Cerebellar cortex (tissue), 1 donor: ENCODE measurements around the gene CAMSAP2.

Experiments
- DNase-seq: peaks from one replicate; pipeline ENCODE4 v3.0.0-alpha.2; 2015; ENCODE audit warnings: low spot score

CAMSAP2 gene, protein sequence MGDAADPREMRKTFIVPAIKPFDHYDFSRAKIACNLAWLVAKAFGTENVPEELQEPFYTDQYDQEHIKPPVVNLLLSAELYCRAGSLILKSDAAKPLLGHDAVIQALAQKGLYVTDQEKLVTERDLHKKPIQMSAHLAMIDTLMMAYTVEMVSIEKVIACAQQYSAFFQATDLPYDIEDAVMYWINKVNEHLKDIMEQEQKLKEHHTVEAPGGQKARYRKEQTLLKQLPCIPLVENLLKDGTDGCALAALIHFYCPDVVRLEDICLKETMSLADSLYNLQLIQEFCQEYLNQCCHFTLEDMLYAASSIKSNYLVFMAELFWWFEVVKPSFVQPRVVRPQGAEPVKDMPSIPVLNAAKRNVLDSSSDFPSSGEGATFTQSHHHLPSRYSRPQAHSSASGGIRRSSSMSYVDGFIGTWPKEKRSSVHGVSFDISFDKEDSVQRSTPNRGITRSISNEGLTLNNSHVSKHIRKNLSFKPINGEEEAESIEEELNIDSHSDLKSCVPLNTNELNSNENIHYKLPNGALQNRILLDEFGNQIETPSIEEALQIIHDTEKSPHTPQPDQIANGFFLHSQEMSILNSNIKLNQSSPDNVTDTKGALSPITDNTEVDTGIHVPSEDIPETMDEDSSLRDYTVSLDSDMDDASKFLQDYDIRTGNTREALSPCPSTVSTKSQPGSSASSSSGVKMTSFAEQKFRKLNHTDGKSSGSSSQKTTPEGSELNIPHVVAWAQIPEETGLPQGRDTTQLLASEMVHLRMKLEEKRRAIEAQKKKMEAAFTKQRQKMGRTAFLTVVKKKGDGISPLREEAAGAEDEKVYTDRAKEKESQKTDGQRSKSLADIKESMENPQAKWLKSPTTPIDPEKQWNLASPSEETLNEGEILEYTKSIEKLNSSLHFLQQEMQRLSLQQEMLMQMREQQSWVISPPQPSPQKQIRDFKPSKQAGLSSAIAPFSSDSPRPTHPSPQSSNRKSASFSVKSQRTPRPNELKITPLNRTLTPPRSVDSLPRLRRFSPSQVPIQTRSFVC (N-terminal part only)

DNA sequence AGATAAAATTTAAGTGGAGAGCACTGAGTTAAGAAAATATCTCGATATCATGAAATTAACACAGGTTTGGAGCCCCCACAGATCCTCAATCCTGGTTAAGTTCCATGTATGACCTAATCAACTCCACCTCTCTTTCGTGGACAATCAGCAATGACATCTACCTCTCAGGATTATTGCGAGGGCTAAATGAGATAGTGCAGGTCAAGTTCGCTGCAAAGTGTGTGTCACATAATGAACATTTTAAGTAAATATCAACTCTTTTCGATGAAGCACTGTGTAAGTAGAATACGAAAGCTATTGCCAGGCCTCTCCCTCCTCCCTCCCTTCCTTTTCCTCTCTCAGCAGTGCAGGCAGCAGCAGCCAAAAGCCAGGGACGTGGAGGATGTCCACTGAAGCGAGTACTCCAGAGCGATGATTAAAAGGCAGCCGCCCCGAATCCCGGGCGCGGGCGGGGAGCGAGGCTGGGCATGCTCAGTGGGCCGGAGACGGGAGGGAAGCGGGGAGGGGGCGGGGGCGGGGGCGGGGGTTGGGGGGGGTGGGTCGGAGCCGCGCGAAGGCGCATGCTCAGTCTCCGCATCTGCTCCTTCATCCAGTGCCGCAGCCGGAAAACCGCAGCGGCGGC, at the start of gene CAMSAP2:
Gene CAMSAP2, plus strand, starts transcription at position 567 of the 622 bp plus-strand sequence. CDS start 935 bp downstream, outside the sequence.
- DNase-seq = peak; percentile 94

DNA sequence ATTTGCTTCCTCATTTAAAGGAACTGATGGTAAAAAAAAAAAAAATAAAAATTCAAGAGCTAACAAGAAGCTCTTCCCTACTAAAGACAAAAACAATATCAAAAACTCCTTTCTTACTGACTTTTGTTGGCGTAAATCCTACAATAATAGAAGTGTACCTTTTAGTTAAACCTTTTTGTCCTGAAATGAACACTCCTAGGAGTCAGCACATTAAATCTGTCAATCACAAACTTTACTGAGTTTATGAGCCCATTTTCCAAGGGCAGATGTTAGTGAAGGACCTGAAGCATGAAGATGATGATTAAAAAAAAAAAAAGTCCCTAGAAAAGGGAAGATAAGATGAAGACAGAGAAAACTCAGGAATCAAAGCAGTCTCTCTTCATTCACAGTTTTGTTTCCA, 46.4 kb upstream of the CAMSAP2 start:
- DNase-seq = no peak

DNA sequence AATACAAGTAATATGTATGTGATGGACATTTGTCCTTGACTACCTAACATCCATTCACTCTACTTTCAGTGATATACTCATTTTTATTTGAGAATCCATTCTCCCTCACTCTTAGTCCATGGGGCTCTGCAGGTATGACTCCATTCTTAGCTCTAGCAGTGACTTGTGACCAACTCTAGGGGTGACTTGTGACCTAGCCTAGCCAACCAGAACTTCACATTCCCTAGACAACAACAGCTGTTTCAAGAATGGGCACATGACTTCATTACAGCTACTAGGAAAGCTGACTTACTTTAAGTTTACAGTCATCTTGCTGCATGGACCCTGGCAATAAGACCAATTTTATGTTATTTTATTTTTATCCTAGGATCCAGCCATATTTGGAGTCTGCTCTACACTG, 45.4 kb upstream of the CAMSAP2 start:
- DNase-seq = no peak

DNA sequence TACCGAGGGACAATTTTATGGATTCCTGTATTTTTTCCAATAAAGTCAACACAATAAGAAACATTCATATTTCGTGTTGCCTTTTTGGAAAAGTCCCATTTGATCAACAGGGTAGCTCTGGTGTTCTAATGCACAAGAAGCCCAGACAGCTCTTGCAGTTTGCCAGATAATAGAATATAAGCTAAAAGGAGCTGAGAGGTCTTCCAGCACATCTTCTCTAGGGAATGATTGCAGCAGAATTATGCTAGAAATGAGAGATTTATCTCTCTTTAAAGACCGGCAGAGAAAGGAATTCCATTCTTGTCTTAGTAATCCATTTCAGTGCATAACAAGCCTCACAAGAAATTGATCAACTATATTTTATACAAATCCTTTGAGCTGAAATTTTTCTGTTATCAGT, 44.0 kb upstream of the CAMSAP2 start:
- no peak for DNase-seq

DNA sequence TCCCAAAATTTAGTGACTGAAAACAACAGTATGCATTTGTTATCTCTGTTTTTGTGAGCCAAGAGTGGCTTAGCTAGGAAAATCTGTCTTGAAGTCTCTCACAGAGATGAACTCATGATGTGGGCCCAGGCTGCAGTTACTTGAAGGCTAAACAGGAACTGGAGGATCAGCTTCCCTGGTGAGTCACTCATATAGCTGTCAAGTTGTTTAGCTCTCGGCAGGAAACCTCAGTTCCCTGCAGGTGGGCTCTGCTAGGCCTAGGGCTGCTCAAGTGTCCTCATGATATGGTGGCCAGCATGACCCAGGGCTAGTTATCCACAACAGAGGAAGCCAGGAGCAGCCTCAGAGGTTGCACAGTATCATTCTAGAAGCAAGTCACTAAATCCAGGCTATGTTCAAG, 38.8 kb upstream of the CAMSAP2 start:
- no peak for DNase-seq

DNA sequence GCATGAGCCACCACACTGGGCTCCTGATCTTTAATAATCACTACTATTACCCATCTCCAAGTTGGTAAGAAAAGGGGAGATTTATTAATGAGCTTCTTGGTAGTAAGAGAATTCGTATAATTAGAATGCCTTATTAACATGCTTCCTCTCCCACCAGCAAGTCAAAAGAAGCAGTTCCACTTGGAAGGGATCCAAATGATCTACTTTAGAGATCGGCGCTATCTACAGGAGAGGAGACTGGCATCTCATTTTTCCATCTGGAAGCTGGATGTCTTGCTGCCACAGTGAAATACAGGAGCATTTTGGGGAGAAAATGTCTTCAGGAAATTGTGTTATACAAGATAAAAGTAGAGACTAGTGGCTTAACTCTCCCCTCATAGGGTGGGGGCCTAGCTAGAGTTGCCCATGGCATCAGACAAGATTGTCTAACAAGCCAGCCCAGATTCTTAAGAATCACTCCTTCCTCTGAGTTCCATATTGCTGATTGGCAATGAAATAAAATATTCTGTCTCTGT, 33.6 kb upstream of the CAMSAP2 start:
- peak; percentile 15 for DNase-seq

DNA sequence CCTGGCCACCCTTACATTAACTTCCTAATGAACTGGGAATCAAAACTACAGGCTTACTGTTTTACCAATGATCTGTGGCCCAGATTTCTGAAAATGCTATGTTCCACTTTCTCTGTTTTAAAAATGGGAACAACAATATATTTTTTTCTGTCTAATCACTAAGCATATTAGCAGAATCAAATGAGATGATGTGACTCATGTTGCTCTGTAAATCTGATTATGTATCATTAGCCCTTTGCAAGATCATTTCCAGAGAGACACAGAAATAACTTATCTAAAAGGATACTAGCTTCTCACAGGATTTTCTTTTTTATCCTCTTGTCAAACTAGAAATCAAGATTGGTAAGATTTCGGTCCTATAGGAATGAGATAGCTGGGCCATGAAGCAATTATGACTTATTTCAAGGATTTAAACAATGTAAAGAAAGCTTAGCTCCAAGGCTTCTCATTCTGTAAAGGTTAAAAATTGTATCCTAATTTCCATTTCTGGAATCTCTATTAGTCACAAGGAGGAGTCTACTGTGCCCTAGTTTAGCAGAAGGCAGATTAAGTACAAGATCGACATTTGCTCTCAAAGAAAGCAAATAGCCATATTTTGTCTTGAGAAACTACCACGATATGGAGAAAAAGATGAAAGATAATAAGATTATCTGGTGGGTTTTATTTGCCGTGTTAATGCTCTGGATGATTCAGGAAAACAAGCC, 32.4 kb upstream of the CAMSAP2 start:
- peak; percentile 28 for DNase-seq

DNA sequence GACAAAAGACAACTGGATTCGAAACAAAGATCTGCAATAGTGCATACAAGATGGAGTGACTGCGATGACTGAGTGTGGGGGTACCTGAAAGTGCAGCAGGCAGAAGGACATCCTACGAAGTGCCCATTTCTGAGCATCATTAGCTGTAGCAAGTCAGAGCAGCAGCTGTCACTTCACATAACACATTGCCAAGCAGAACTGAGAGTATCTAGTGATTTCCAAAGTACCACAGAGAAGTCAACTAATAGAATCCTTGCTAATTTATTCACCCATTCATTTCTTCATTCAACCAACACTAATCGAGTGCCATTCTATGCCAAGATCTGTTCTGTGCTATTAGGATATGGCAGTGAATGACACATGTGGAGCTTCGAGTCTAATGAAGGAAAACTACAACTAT, 31.6 kb upstream of the CAMSAP2 start:
- DNase-seq = peak; percentile 14

DNA sequence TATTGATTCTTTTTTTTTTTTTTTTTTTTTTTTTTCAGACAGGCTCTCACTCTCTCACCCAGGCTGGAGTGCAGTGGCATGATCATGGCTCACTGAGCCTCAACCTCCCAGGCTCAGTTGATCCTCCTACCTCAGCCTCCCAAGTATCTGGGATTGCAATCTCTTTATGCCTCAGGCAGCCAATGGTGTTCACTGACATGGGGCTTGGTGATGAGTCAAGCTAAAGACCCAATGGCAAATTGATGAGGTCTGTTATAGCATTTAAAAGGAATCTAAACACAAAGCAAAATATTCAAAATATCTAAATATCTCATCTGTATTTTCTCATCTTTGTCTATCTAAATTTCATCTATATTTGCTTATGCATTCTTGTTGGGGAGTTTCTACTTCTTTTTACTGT, 30.5 kb upstream of the CAMSAP2 start:
- DNase-seq = no peak

DNA sequence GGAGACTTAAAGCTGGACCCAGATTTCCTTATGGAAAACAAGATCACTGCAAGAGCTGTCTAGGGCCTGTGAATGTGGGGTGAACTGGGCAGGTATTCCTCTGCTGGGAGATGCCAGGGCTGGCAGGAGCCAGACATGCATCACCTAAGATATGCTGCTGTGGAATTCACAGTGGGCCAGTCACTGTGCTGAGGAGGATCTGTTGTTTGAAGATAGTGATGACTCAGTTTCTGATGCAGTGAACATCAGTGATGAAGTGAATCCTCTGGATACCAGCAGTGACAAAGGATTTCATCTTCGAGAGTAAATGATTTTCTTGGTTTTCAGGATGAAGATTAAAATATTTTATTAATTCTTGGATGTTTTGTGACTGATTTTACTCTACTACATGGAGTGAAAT, 29.9 kb upstream of the CAMSAP2 start:
- no peak for DNase-seq

DNA sequence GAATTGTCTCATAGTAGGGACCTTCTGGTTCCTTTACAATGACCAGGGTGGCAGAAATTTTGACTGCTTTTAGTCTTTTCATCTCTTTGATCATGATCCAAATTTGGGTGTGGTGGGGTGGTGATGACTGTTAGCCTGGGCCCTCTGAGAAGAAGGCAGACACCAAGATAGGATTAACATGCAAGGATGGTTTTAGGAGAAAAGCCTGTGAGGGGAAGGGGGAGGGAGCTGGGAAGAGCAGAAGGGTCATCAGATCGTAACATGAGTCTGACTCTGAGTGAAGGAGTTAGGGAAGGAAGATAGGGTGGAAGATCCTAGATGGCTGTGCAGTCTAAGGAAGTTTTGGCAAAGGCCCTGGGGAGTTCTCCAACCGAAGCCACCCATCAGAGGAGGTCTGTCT, 28.5 kb upstream of the CAMSAP2 start:
- DNase-seq = no peak

DNA sequence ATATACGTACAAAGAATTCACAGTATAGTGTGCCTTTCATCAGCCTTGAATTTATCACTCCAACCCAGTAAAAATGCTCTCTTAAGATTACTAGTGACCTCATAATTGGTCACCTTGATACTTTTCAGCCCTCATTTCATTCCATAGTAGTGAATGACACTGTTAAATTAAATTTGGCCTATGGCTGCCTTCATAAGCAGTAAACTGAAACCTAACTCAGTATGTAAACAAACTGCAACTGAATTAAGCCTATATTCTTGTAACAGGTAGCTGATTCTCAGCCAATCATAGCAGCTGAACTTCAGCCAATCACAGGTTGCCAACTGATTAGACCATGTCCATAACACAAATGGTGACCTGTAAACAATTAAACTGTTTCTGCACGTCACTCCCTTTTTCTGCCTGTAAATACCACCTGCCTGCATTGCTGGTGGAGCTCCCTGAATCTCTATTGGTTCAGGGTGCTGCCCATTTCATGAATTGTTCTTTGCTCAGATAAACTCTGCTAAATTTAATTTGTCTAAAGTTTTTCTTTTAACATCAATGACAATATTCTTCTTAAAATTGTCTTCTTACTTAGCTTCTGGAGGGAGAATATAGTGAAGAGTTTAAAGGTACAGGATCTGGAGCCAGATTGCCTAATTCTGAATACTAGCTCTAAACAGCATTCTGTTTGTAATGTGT, 24.0 kb upstream of the CAMSAP2 start:
- DNase-seq = no peak

DNA sequence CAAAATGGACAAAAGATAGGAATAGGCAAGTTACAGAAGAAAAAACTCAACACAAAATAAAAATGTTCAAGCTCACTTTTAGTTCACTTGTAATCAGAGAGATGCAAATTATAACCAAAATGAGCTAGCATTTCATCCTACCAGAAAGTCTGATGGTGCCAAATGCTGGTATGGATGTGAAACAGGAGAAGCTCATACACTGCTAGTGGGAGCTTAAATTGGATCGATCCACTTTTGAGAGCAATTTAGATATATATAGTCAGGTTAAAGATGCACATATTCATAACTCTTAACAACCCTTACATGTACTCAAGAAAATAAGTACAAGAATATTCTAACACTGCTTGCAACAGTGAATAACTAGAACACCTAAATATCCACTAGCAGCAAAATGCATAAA, 18.5 kb upstream of the CAMSAP2 start:
- no peak for DNase-seq

DNA sequence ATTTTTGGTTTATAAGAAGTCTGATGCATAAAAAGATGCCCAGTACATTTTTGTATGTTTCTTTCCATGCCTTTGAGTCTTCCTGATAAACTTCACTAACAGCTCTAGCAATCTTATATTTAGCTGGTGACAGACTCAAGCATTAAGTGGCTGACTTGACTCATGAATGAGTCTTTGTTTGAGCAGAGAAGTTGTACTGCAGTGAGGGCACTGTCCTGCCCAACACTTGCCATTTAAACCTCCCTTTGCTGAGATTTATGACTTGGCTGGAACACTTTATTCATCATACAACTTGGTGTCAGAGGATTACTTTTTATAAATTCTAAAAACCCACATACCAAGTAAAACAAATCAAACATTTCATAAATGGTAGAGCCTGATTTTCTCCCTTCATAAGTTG, 14.6 kb upstream of the CAMSAP2 start:
- no peak for DNase-seq

DNA sequence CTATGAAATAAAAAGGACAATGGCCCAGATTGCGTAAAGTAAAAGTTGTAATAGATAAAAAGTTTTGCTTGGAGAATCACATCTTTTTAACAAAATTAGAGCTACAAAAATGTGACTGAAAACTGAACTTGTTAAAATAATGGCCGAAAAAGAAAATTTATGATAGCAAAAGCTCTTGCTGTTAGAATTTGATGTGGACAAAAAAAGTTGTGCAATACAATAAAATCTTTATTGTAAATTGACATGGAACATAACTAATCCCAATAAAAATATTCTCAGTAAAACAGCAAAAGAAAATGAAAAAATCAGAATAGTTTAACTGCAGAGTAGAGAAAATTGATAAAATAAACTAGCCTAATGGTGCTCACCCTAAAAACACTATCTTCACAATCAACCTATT, 11.4 kb upstream of the CAMSAP2 start:
- DNase-seq = no peak

DNA sequence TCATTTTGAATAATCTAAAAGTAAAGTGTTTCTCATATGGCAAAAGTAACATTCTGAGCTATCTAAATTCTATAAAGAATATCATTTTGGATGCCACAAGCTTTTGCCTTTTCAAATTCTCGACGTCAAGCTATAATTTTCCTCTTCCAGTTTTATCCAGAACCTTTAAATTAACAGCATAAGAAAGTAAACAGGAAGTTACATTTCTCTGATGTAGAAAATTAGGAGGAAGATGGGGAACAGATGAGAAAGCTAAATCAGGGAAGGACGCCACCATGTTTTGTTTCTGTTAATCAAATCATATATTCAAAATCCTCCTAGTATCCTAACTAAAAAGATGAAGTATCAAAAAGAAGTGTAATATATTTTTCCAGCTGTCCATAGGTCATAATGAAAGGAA, 8.8 kb upstream of the CAMSAP2 start:
- DNase-seq = no peak

DNA sequence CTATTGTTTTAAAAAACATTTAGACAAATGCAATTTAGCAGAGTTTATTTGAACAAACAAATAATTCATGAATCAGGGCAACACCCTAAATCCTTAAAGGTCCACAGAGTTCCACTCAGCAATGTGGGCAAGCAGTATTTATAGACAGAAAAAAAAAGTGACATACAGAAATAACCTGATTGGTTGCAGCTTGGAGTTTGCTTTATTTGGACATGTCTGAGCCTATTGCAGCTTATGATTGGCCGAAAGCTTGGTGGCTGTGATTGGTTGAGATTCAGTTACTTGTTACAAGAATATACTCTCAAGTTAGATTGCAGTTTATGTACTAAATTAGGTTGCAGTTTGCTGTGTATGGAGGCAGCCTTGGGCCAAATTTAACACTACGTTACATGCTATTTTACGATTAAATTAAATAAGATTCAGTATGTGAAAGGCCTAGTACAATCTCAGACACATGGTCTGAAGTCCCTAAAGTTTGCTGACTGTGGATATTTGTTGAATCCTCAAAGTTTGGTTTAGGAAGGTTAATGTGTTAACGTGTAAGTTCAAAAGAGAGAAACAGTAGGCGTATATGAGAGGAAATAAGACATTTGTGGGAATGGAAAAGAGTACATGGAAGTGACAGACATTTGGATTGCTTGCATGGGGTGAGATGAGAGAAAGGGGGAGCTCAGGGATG, 6.9 kb upstream of the CAMSAP2 start:
- DNase-seq = no peak

DNA sequence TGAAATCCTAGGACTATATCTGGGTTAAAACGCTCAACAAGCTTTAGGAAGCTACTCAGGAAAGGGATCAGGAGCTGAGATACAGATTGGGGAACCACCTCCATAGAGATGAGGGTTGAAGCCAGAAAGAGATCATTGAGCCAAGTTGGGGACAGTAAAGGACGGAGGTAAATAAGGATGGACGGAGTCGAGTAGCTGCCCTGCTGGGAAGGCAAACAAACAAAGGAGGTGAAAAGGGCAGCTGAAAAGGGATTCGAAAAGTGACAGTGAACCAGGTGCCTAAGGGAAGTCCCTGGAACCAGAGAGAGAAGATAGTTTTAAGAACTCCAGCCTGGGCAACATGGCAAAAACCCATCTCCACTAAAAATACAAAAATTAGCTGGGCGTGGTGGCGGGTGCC, 6.3 kb upstream of the CAMSAP2 start:
- DNase-seq = no peak

DNA sequence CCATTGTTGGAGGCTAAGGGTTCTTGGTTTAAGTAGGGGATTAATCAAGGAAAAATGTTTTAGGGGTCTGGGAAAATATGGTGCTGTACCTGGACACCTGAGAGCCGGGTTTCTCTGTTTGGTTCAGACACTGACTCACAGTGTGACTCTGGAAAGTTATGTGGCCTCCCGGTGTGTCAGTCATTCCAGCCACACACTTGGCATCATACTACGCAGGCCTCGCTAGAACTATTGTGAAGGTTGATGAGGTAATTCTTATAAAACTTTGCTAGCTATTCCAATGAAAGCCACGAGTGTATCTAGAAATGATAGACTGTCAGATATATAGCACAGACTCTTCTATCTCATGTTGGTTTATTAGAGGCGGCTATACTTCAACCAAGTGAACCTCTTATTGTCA, 4.8 kb upstream of the CAMSAP2 start:
- no peak for DNase-seq

DNA sequence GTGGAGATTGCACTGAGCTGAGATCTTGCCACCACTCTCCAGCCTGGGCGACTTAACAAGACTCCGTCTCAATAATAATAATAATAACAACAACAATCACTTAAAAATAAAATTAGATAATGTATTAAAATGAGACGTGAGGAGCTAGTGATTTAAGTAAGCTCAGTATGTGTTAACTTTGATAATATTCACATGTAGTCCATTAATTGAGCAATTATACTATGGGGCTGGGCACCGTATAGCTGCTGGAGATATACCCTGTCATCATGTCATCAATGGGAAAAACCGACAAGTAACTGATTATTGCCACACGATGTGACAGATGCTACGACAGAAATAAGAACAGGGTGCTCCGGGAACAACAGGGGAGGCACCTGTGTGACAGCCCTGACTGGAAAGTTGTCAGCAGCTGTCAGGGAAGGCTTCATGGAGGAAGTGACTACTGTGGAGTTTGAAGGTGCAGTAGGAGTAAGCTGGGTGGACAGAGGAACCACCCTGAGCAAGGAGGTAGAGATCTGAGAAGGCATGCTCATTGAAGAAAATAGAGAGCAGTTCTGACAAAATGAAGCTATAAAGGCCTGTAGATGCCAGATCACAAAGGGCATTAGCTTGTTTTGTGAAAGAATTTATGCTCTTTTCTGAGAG, 924 bp upstream of the CAMSAP2 start:
- no peak for DNase-seq
